PC-3 (cell line): ENCODE results near the gene RPS23. TPM values are rescaled to one million over a fixed set of nuclear protein-coding genes. Genes with fewer than 3 reads are reported as not detected.

ENCODE experiments used
- ATAC-seq: fragments of 200-7000 bp; cut with Tn5 transposase; 2 replicates; pipeline ENCODE4 v1.9.1; 2020; ENCODE audit warnings: mild to moderate bottlenecking, moderate library complexity
- BruUV-seq: library from RNA; stranded (reverse); fragments of 400-500 nt; replicated peaks from 2 replicates; lab custom pipeline; 2021; lab: Mats Ljungman, UMichigan
- CTCF ChIA-PET: fragments of 300-600 bp; sonication (Branson Sonifier 250); formaldehyde crosslinking; loops from one replicate; lab custom pipeline; 2022; ENCODE audit warnings: antibody characterized with exemption; lab: Charles Lee
- POLR2A ChIA-PET: fragments of 300-600 bp; sonication (Branson Sonifier 250); formaldehyde crosslinking; loops from one replicate; lab custom pipeline; 2022; ENCODE audit warnings: antibody characterized with exemption; ENCODE audit not compliant: unreplicated experiment; lab: Charles Lee
- DNase-seq: peaks from one replicate; pipeline ENCODE4 v3.0.0-alpha.2; 2015
- H2AFZ ChIP-seq: fragments of 300-600 bp; sonication (generic); 2 replicates; pipeline ENCODE4 v1.6.0; 2016; ENCODE audit warnings: antibody characterized with exemption, low read length
- H3F3A ChIP-seq: fragments of 300-600 bp; sonication (generic); one replicate; pipeline ENCODE4 v1.6.0; 2017; ENCODE audit warnings: antibody characterized with exemption, low read length, control low read depth, mild to moderate bottlenecking; ENCODE audit not compliant: unreplicated experiment
- H3K27ac ChIP-seq: fragments of 300-600 bp; sonication (generic); 2 replicates; pipeline ENCODE4 v1.5.1; 2016; ENCODE audit warnings: mild to moderate bottlenecking, low read length
- H3K27me3 ChIP-seq: fragments of 300-600 bp; sonication (generic); 2 replicates; pipeline ENCODE4 v1.6.1; 2016; ENCODE audit warnings: low read length, mixed read lengths
- H3K36me3 ChIP-seq: fragments of 300-600 bp; sonication (generic); 2 replicates; pipeline ENCODE4 v1.6.1; 2016; ENCODE audit warnings: low read depth, mixed run types, low read length, mixed read lengths
- H3K4me1 ChIP-seq: fragments of 300-600 bp; sonication (generic); 2 replicates; pipeline ENCODE4 v1.5.1; 2016; ENCODE audit warnings: low read length; ENCODE audit not compliant: insufficient read depth
- H3K4me2 ChIP-seq: fragments of 300-600 bp; sonication (generic); 2 replicates; pipeline ENCODE4 v1.6.0; 2016; ENCODE audit warnings: low read length
- H3K4me3 ChIP-seq: fragments of 300-600 bp; sonication (generic); 2 replicates; pipeline ENCODE4 v1.5.1; 2016; ENCODE audit warnings: mild to moderate bottlenecking, low read length, mixed read lengths
- H3K79me2 ChIP-seq: fragments of 300-600 bp; sonication (generic); 2 replicates; pipeline ENCODE4 v1.6.1; 2017; ENCODE audit warnings: low read length, mixed read lengths
- H3K9ac ChIP-seq: fragments of 300-600 bp; sonication (generic); 2 replicates; pipeline ENCODE4 v1.6.0; 2016; ENCODE audit warnings: mild to moderate bottlenecking, low read length
- H3K9me2 ChIP-seq: fragments of 300-600 bp; sonication (generic); replicated peaks from 2 replicates; pipeline ENCODE4 v1.6.1; 2016; ENCODE audit warnings: mixed run types, low read length, mixed read lengths
- H3K9me3 ChIP-seq: fragments of 300-600 bp; sonication (generic); 2 replicates; pipeline ENCODE4 v1.6.1; 2016; ENCODE audit warnings: low read length, mixed read lengths
- H4K20me1 ChIP-seq: fragments of 300-600 bp; sonication (generic); 2 replicates; pipeline ENCODE4 v1.6.1; 2016; ENCODE audit warnings: low read length, mixed read lengths
- CTCF ChIP-seq: fragments of 300-600 bp; sonication (generic); conservative IDR thresholded peaks from 2 replicates; pipeline ENCODE4 v1.5.1; 2017; ENCODE audit warnings: antibody characterized with exemption, low read depth, mild to moderate bottlenecking, low read length
- EZH2 ChIP-seq: fragments of 300-600 bp; sonication (generic); IDR thresholded peaks from one replicate; pipeline ENCODE4 v1.6.1; 2017; ENCODE audit warnings: antibody characterized with exemption, mild to moderate bottlenecking, low read length; ENCODE audit not compliant: unreplicated experiment
- EZH2phosphoT487 ChIP-seq: fragments of 300-600 bp; sonication (generic); IDR thresholded peaks from 2 replicates; pipeline ENCODE4 v1.6.1; 2018; ENCODE audit warnings: mild to moderate bottlenecking, antibody characterized with exemption, low read length, borderline replicate concordance
- intact Hi-C: fragments of 100-400 bp; cut with micrococcal nuclease; formaldehyde crosslinking; loops from 2 replicates; pipeline ENCODE4 v1.9.0; 2023
- total RNA-seq: library from RNA; depleted of rRNA; stranded (reverse); fragments of >200 nt; gene quantifications from 2 replicates; pipeline ENCODE4 v1.2.3, GENCODE V29; 2014

The RPS23 gene
- total RNA-seq, 1 experiment from 2014 or later, result 2,407 TPM

GRCh38 chr5:82246960-82247574 is 31.1 kb downstream of the RPS23 start:
- ChIA-PET CTCF (no interaction called here), POLR2A (no interaction called here)
- Histone ChIP-seq H3K4me1 (no peaks in the 10 kb centered on the region), H3K36me3 (no peaks in the 10 kb centered on the region), H3K9ac (no peak overlapping the region), H2AFZ (no peak overlapping the region), H3K4me2 (no peak overlapping the region), H3K9me2 (no peaks in the 10 kb centered on the region), H3K27ac (no peak overlapping the region), H3K9me3 (peaks cover 13% of the 10 kb centered on the region), H3K27me3 (no peaks in the 10 kb centered on the region), H3F3A (no peaks in the 10 kb centered on the region), H3K4me3 (no peak overlapping the region), H3K79me2 (no peaks in the 10 kb centered on the region), H4K20me1 (no peaks in the 10 kb centered on the region)
- BruUV-seq, result no TSS peak
- intact Hi-C loops, result no loop called here
- DNase-seq (no peak), ATAC-seq (no peak)
- TF ChIP-seq EZH2phosphoT487 (no peak), EZH2 (no peak), CTCF (no peak)

- Histone ChIP-seq H3K36me3 (no peaks in the 10 kb centered on the region), H3F3A (no peaks in the 10 kb centered on the region), H3K27me3 (no peaks in the 10 kb centered on the region), H3K4me1 (no peaks in the 10 kb centered on the region), H3K9me2 (no peaks in the 10 kb centered on the region), H3K27ac (no peak overlapping the region), H3K9me3 (peaks cover 13% of the 10 kb centered on the region), H2AFZ (no peak overlapping the region), H3K79me2 (no peaks in the 10 kb centered on the region), H3K4me3 (no peak overlapping the region), H3K4me2 (no peak overlapping the region), H4K20me1 (no peaks in the 10 kb centered on the region), H3K9ac (no peak overlapping the region)
- DNase-seq (no peak), ATAC-seq (no peak; the same call in 1 of the 2 replicates)
- TF ChIP-seq CTCF (no peak), EZH2phosphoT487 (no peak), EZH2 (no peak)
- intact Hi-C loops, result no loop called here
- ChIA-PET CTCF (no interaction called here), POLR2A (no interaction called here)
- no TSS peak for BruUV-seq
Measured at GRCh38 chr5:82244854-82245635, 33.1 kb downstream of the RPS23 start.

GRCh38 chr5:82244151-82244550 is 34.0 kb downstream of the RPS23 start:
- POLR2A ChIA-PET, result interaction anchor here (0.6 kb wide), 1 partner anchor 276 kb away, joined by 4 read pairs; no protein-coding TSS in a partner anchor
- intact Hi-C loops, result no loop called here
- no peak overlapping the region for H2AFZ ChIP-seq
- no peaks in the 10 kb centered on the region for H3K4me1 ChIP-seq
- no peaks in the 10 kb centered on the region for H3F3A ChIP-seq
- H3K4me2 ChIP-seq, result no peak overlapping the region
- ATAC-seq, result no peak
- H3K27ac ChIP-seq, result no peak overlapping the region
- no peaks in the 10 kb centered on the region for H3K36me3 ChIP-seq
- BruUV-seq, result no TSS peak
- H3K9ac ChIP-seq, result no peak overlapping the region
- CTCF ChIA-PET, result no interaction called here
- H3K79me2 ChIP-seq, result no peaks in the 10 kb centered on the region
- H3K9me2 ChIP-seq, result no peaks in the 10 kb centered on the region
- no peak for DNase-seq
- H3K27me3 ChIP-seq, result no peaks in the 10 kb centered on the region
- no peaks in the 10 kb centered on the region for H4K20me1 ChIP-seq
- peaks cover 13% of the 10 kb centered on the region for H3K9me3 ChIP-seq
- H3K4me3 ChIP-seq, result no peak overlapping the region
- TF ChIP-seq EZH2phosphoT487 (no peak), EZH2 (no peak), CTCF (no peak)
